Measurements from ENCODE around the gene MARCHF3. TPM values are rescaled to one million over a fixed set of nuclear protein-coding genes. Genes with fewer than 3 reads are reported as not detected.

Gene MARCHF3
- total RNA-seq, 4 donors from 2014 or later = 1.7 to 13.9 (median 2.5) TPM

- WGBS = 70% methylated on average over 1 of the region's 1 CpG
- TF ChIP-seq CTCF (IDR thresholded peaks at IDR 0.05) = no peak
- TF ChIP-seq POLR2AphosphoS5 (IDR thresholded peaks at IDR 0.05) = no peak
- TF ChIP-seq EP300 (IDR thresholded peaks at IDR 0.05) = no peak
- DNase-seq (ENCODE audit: extremely low spot score) = no peak
- Histone ChIP-seq H3K27ac (replicated peaks in 1 of 4) (no peak overlapping the region), H3K9me3 (no peaks in the 10 kb centered on the region), H3K4me3 (no peak overlapping the region), H3K27me3 (no peaks in the 10 kb centered on the region), H3K36me3 (no peaks in the 10 kb centered on the region), H3K4me1 (peaks cover 0 to 29% (median 0%) of the 10 kb centered on the region in 4 donors)
- intact Hi-C loops (cut with DNase I) = no loop called here
Measured at GRCh38 chr5:126982202-126982601, 48.2 kb downstream of the MARCHF3 start.

- WGBS = 57% methylated on average over 1 of the region's 1 CpG
- H3K9me3 ChIP-seq = no peaks in the 10 kb centered on the region
- H3K4me3 ChIP-seq = no peak overlapping the region
- TF ChIP-seq POLR2A (IDR thresholded peaks at IDR 0.05; ENCODE audit: low read depth) = no peak
- no peak for TF ChIP-seq CTCF (IDR thresholded peaks at IDR 0.05)
- no peaks in the 10 kb centered on the region for H3K27me3 ChIP-seq
- no peak overlapping the region for H3K27ac ChIP-seq (replicated peaks in 1 of 4)
- peaks cover 0 to 30% (median 0%) of the 10 kb centered on the region in 4 donors for H3K4me1 ChIP-seq
- intact Hi-C loops (cut with DNase I) = no loop called here
- H3K36me3 ChIP-seq = no peaks in the 10 kb centered on the region
- no peak for DNase-seq (ENCODE audit: extremely low spot score)
Measured at GRCh38 chr5:126981701-126982100, 48.7 kb downstream of the MARCHF3 start.

- 95% methylated on average over 2 of the region's 2 CpGs for whole genome bisulfite sequencing
- no peaks in the 10 kb centered on the region for H3K27me3 ChIP-seq
- H3K36me3 ChIP-seq = no peaks in the 10 kb centered on the region
- H3K4me1 ChIP-seq = peaks cover 0 to 34% (median 0%) of the 10 kb centered on the region in 4 donors
- no peak overlapping the region for H3K4me3 ChIP-seq
- no peak overlapping the region for H3K27ac ChIP-seq (replicated peaks in 1 of 4)
- TF ChIP-seq POLR2A (IDR thresholded peaks at IDR 0.05; ENCODE audit: low read depth) = no peak
- TF ChIP-seq EP300 (IDR thresholded peaks at IDR 0.05) = no peak
- no peak for TF ChIP-seq CTCF (IDR thresholded peaks at IDR 0.05)
- no peak for TF ChIP-seq POLR2AphosphoS5 (IDR thresholded peaks at IDR 0.05)
- DNase-seq (ENCODE audit: extremely low spot score) = no peak
- no peaks in the 10 kb centered on the region for H3K9me3 ChIP-seq
- intact Hi-C loops (cut with DNase I) = no loop called here
Measured at GRCh38 chr5:126981222-126981621, 49.1 kb downstream of the MARCHF3 start.

GRCh38 chr5:126978258-126978657 lies 52.1 kb downstream of the MARCHF3 start:
- Histone ChIP-seq H3K4me3 (no peak overlapping the region), H3K27ac (replicated peaks in 1 of 4) (no peak overlapping the region), H3K4me1 (peaks cover 0 to 20% (median 0%) of the 10 kb centered on the region in 4 donors), H3K27me3 (no peaks in the 10 kb centered on the region), H3K36me3 (no peaks in the 10 kb centered on the region), H3K9me3 (no peaks in the 10 kb centered on the region)
- intact Hi-C loops (cut with DNase I) = no loop called here
- DNase-seq (ENCODE audit: extremely low spot score) = no peak
- 82% methylated on average over 4 of the region's 4 CpGs for WGBS
- no peak for TF ChIP-seq POLR2A (IDR thresholded peaks at IDR 0.05; ENCODE audit: low read depth)

GRCh38 chr5:126976520-126977172 lies 53.7 kb downstream of the MARCHF3 start:
- no peaks in the 10 kb centered on the region for H3K9me3 ChIP-seq
- WGBS = 91% methylated on average over 6 of the region's 6 CpGs
- no peak for TF ChIP-seq POLR2A (IDR thresholded peaks at IDR 0.05; ENCODE audit: low read depth)
- TF ChIP-seq CTCF (IDR thresholded peaks at IDR 0.05) = no peak
- no peak for TF ChIP-seq EP300 (IDR thresholded peaks at IDR 0.05)
- TF ChIP-seq POLR2AphosphoS5 (IDR thresholded peaks at IDR 0.05) = no peak
- no peak overlapping the region for H3K4me3 ChIP-seq
- no peak overlapping the region for H3K27ac ChIP-seq (replicated peaks in 1 of 4)
- no peak for DNase-seq (ENCODE audit: extremely low spot score)
- peaks cover 2 to 21% (median 7%) of the 10 kb centered on the region in 4 donors for H3K4me1 ChIP-seq
- no peaks in the 10 kb centered on the region for H3K27me3 ChIP-seq
- H3K36me3 ChIP-seq = no peaks in the 10 kb centered on the region
- intact Hi-C loops (cut with DNase I) = no loop called here

Measured in esophagus muscularis mucosa (tissue), 4 donors.